Activated CD4-positive, alpha-beta T cell treated with anti-CD3 and anti-CD28 coated beads for 1 hour (primary cell): ENCODE data around the gene HMG20B.

Experiments
- DNase-seq: peaks from one replicate; pipeline ENCODE4 v3.0.0-alpha.2; 2020

HMG20B gene

GRCh38 chr19:3622224-3622623 lies 49.5 kb downstream of the HMG20B start:
- no peak for DNase-seq

- no peak for DNase-seq
These were observed 51.0 kb downstream of the HMG20B start for GRCh38 chr19:3623716-3624115.

- no peak for DNase-seq
These were observed 53.3 kb downstream of the HMG20B start for GRCh38 chr19:3625996-3626472.

GRCh38 chr19:3626473-3627350 lies 54.0 kb downstream of the HMG20B start, which contains the start of gene CACTIN:
Gene CACTIN (minus strand): TSS chr19:3626790. CDS start chr19:3626762, 28 bp downstream.
- peak; percentile 97 for DNase-seq

GRCh38 chr19:3627351-3627723 lies 54.6 kb downstream of the HMG20B start:
- no peak for DNase-seq
